ENCODE data around the gene RAB11B. TPM values are rescaled to one million over a fixed set of nuclear protein-coding genes. Genes with fewer than 3 reads are reported as not detected.

The RAB11B gene
- total and polyA plus RNA-seq, 2 of the 13 experiments (the other 11 are each of a cell fraction or from before 2014, with no cell fraction given) = 6.0 to 28.4 TPM

DNA sequence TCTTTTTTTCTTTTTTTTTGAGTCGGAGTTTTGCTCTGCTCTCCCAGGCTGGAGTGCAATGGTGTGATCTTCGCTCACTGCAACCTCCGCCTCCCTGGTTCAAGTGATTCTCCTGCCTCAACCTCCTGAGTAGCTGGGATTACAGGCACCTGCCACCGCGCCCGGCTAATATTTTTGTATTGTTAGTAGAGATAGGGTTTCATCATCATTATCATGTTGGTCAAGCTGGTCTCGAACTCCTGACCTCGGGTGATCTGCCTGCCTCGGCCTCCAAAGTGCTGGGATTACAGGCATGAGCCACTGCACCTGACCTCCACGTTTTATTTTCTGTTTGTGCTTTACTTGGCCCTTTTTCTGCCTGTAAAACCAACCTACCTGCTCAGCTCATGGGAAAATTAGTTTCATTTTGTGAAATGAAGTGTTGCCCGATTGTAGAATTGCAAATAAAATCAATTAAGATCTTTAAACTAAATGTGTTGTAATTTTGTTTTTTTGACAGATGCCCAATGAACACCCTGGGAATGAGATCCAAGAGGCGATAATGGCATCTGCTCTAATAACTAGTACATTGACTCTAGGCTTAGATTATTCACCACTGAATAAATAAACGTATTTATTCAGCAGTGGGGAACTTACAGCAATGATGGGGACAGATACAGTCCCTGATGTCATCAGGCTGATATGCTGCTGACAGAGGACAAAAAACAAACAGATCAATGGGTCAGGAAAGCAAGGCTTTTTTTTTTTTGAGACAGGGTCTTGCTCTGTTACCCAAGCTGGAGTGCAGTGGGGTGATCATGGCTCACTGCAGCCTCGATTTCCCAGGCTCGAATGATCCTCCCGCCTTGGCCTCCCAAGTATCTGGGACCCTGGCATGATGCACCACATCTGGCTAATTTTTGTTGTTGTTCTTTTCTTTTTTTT, 2.2 kb upstream of the RAB11B start (continued):
- TF ChIP-seq TFDP2 (CRISPR knock-in tag; IDR thresholded peaks at IDR 0.05) = no peak
- TF ChIP-seq, protein P1, sequence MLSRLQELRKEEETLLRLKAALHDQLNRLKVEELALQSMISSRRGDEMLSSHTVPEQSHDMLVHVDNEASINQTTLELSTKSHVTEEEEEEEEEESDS (CRISPR knock-in tag; IDR thresholded peaks at IDR 0.05; ENCODE audit: borderline replicate concordance) = no peak
- 0 out of 2 replicates have a peak, but pooled peaks have one; percentile 12 for TF ChIP-seq CCDC6 (CRISPR knock-in tag; IDR thresholded peaks at IDR 0.05)
- no peak for TF ChIP-seq ARNT2 (CRISPR knock-in tag; IDR thresholded peaks at IDR 0.05; ENCODE audit: low read depth)
- no peak for TF ChIP-seq PRPF4 (IDR thresholded peaks at IDR 0.05; ENCODE audit: low read depth, low read length, poor library complexity, severe bottlenecking)
- no peak for TF ChIP-seq ZZZ3 (CRISPR knock-in tag; IDR thresholded peaks at IDR 0.05; ENCODE audit: borderline replicate concordance)
- no peak for TF ChIP-seq ZFP41 (CRISPR knock-in tag; IDR thresholded peaks at IDR 0.05; ENCODE audit: borderline replicate concordance)
- TF ChIP-seq HOXA9 (CRISPR knock-in tag; IDR thresholded peaks at IDR 0.05; ENCODE audit: borderline replicate concordance) = no peak
- no peak for TF ChIP-seq ZNF501 (CRISPR knock-in tag; IDR thresholded peaks at IDR 0.05)
- no peak for TF ChIP-seq ZNF296 (CRISPR knock-in tag; conservative IDR thresholded peaks at IDR 0.05)
- 0 out of 2 replicates have a peak, but pooled peaks have one; percentile 66 for TF ChIP-seq ZNF317 (CRISPR knock-in tag; IDR thresholded peaks at IDR 0.05)
- TF ChIP-seq PTBP1 (IDR thresholded peaks at IDR 0.05; ENCODE audit: low read depth, low read length, poor library complexity, severe bottlenecking) = no peak
- TF ChIP-seq ZNF232 (CRISPR knock-in tag; IDR thresholded peaks at IDR 0.05; ENCODE audit: borderline replicate concordance) = 0 out of 2 replicates have a peak, but pooled peaks have one; percentile 7
- no peak; the same call in 1 of the 2 replicates for TF ChIP-seq POLR2G (IDR thresholded peaks at IDR 0.05; ENCODE audit: low read depth, low read length)
- no peak for TF ChIP-seq ZBTB43 (CRISPR knock-in tag; conservative IDR thresholded peaks at IDR 0.05)
- TF ChIP-seq EEA1 (CRISPR knock-in tag; IDR thresholded peaks at IDR 0.05; ENCODE audit: borderline replicate concordance) = no peak
- TF ChIP-seq SRY (CRISPR knock-in tag; IDR thresholded peaks at IDR 0.05) = no peak
- TF ChIP-seq ETV5 (CRISPR knock-in tag; IDR thresholded peaks at IDR 0.05; ENCODE audit: borderline replicate concordance) = peak; percentile 75; the same call in 1 of the 2 replicates
- TF ChIP-seq ZNF883 (CRISPR knock-in tag; IDR thresholded peaks at IDR 0.05; ENCODE audit: not compliant biosample characterization) = no peak
- TF ChIP-seq SMC3 (IDR thresholded peaks at IDR 0.05; ENCODE audit: low read length) = peak; percentile 4; the same call in 1 of the 2 replicates
- no peak for TF ChIP-seq NFYC (CRISPR knock-in tag; IDR thresholded peaks at IDR 0.05)
- no peak for TF ChIP-seq LBX2 (CRISPR knock-in tag; IDR thresholded peaks at IDR 0.05; ENCODE audit: borderline replicate concordance)
